GM21786 (cell line): ENCODE results near the gene TMEM184C.

ENCODE experiments used
- ATAC-seq: cut with Tn5 transposase; IDR thresholded peaks from one replicate; pipeline ENCODE4 v1.9.1; 2021; ENCODE audit not compliant: unreplicated experiment

The TMEM184C gene

DNA sequence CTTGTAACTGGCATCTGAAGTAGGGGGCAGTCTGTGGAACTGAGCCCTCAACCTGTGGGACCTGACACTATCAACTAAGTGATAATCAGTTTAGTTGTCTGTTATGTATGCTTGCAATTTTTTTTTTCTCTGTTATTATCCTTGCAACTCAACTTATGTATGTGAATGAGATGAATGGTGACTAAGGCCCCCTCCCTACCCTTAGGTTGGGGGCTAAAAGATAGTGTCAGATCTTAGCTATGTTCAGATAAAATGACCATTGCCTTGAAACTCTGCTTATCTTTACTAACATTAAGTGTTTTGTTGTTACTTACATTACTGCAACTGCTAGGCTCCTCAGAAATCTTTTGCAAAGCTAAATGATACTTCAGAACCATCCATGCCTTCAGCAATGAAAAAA lies 31.5 kb downstream of the TMEM184C start:
- ATAC-seq = no peak

DNA sequence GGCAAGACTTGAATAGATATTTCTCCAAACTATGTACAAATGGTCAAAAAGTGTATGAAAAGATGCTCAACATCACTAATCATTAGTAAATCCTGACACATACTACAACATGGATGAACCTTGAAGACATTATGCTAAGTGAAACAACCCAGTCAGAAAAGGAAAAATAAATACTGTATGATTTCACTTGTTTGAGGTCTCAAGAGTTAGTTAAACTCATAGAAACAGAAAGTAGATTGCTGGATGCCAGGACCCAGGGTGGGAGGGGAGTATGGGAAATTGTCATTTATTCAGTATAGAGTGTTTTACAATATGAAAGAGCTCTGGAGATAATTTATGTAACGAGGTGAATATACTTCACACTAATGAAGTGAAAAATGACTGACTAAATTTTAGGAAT lies 34.4 kb downstream of the TMEM184C start:
- ATAC-seq = peak; percentile 63

DNA sequence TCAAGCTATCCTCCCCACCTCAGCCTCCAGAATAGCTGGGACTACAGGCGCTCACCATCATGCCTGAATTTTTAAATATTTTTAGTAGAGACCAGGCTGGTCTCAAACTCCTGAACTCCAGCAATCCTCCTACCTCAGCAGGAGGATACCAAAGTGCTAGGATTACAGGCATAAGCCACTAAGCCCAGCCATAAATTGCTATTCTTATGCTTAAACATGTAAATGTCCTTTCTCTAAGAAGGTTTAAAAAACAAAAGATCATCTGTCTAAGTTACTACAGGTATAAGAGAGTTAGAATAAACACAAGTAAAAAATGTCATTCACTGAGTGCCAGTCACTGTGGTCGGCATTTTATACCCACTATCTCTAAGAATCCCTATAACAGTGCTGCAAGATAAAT lies 38.4 kb downstream of the TMEM184C start:
- no peak for ATAC-seq

DNA sequence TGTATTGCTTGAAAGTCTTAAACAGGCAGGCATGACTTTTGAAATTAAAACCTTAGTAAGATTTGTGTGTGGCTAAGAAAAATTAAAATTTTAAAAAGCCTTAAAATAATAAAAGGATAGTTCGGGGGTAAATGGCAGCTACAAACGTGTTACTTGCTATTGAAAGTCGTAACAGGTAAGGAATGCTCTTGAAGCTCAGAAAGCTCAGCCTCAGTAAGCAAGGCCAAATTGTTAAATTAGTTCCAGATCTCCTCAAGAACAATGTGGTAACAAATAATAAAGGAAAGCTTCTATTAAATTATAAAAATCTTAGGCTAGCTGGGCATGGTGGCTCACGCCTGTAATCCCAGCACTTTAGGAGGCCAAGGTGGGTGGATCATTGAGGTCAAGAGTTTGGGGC lies 41.3 kb downstream of the TMEM184C start:
- ATAC-seq = no peak

GRCh38 chr4:147674073-147674472 lies 56.9 kb downstream of the TMEM184C start:
- ATAC-seq = no peak

DNA sequence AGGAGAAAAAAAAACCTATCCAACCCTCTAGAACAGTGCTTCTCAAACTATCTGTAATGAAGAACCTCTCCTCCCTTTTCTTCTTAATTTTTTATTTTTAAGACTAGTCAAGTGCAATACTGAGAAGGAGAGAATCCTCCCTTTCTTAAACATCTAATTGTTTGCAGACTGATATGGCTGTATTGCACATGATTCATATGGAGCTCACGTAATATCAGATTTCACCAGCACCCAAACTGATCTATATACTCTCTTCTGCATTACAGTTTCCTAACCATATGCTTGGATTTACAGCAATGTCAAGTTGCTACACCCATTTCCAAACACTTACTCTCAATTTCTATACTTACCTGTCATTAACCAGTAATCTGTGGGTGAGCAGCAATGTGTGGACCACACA lies 57.3 kb downstream of the TMEM184C start:
- no peak for ATAC-seq

DNA sequence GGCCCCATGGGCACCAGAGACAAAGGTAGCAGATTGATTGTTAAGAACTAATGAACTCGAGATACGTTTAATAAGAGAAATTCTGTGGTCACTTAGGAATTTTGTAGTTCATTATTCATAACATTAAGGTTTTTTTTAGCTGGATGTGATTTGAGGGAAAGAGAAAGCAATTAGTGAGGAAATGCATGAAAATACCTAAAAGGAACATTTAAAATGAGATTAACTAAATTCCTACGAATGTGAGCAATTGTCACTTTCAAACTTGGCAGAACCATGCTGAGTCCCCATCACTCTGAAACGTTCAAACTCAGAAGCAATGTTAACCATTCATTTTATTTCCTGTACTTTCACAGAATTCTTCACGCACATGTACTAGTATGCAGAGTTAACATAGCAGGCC lies 60.9 kb downstream of the TMEM184C start:
- ATAC-seq = no peak

GRCh38 chr4:147678796-147679549 lies 61.8 kb downstream of the TMEM184C start:
- no peak for ATAC-seq

DNA sequence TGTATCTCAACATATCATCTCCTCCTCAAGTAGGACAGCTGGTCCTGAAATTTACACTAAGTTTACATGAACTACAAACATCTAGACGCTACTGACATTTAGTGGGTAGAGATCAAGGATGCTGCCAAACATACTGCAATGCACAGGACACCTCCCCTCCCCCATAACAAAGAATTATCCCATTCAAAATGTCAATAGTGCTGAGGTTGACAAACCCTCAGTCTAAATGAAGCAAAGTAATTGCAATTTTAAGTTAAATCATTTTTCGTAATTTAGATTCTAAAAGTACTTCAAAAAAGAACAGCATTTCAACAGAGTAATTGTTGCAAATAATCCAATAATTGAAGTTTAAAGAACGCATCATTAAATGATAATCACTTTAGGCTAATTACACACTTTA lies 65.6 kb downstream of the TMEM184C start:
- no peak for ATAC-seq

DNA sequence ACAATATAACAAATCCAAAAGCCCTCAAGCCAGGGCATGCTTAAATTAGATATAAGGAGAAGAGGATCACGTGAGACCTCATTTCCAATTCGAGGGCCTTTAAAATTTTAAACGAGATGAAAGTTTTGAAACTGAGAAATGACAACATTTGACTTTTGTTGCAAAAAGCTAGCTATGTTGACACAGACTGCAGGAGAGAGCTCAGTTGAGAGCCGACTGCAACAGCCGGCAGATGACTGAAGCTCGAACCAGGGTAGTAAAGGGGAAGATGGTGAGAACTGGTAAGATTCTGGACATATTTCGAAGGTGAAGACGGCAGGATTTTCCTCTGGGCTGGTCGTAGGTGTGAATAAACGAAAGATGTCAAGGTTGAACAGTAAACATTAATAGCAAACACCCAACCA lies 66.0 kb downstream of the TMEM184C start:
- no peak for ATAC-seq

- ATAC-seq = peak; percentile 99
These were observed 66.8 kb downstream of the TMEM184C start, which contains the start of gene PRMT9 for GRCh38 chr4:147683717-147684700. Gene PRMT9 (minus strand): TSS chr4:147684163. CDS start chr4:147683987, 176 bp downstream.

DNA sequence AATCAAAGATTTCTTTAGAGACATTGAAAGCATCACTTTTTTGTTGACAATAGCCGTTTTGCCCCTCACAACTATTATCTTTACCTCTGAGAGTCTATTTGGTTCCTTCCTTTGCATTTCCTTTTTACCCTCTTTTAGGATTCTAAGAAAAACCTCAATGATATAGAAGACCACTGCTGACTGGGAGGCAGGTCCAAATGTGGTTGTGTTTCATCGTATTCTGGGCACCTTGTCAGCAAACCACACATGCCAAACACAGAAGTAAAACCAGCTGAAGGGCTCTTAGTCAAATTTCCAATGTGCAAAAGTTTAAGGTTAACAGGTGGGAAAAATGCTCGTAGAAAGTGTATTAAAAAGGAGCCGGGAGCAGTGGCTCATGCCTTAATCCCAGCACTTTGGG lies 71.9 kb downstream of the TMEM184C start:
- ATAC-seq = no peak

DNA sequence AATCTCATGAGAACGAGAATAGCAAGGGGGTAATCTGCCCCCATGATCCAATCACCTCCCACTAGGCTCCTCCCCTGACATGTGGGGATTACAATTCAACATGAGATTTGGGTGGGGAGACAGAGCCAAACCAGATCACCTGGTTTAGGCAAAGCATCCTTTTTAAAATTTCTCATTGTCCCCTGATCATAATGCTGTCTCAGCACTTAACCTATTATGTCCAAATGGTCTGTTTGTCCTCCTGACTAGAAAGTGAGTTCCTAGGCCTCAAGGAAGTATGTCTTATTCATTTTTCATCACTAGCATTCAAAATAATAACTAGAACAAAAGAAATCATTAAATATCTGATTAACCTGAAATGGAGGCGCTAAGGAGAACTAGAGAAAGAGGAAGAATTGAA lies 74.6 kb downstream of the TMEM184C start:
- ATAC-seq = no peak

DNA sequence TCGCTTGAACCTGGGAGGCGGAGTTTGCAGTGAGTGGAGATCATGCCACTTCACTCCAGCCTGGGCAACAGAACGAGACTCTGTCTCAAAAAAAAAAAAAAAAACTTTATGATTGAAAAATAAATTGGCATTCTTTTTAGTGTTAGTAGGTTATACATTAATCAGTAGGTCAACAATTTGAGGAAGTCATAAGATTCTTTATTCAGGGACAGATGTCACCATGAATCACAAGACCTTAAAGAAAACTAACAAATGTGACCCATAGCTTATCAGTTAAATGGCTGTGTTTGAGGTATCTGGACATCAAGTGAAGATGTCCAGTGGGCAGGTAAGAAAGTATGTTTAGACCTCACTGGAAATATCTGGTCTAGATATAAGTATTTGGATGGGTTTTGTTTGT lies 76.0 kb downstream of the TMEM184C start:
- no peak for ATAC-seq

DNA sequence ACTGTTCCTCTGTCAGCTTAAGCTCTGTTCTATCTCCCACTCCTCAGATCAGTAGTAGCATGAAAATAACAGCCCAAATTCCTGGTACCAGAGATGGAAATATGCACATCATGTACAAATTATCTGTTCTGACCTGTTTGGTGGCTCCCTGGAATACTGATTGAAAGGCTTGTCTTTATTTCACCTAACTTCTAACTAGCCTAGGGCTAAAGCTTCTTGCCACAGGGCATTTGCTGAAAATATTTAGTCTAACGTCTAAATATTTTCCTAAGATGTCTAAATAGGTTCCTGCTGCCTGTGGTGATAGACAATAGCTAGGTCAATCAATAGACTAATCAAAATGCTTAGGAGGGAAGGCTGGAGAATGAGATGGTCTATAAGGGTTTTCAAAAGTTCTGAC lies 79.7 kb downstream of the TMEM184C start:
- ATAC-seq = no peak

DNA sequence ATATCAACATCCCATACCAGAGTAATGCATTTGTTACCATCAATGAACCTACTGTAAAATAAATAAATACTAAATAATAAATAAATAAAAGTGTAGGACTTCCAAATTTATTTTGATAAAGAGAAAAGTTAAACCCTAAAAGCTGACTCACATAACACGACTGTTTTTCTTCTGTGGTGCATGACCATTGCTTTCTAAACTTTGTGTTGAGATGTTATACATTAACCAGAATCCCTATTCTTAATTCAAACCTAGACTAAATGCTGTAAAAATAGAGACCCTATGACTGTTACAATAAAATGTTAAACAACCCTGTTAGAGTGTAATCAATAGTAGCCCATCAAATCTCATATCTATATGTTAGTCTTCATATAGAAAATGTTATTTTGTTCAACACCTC lies 87.6 kb downstream of the TMEM184C start:
- no peak for ATAC-seq

DNA sequence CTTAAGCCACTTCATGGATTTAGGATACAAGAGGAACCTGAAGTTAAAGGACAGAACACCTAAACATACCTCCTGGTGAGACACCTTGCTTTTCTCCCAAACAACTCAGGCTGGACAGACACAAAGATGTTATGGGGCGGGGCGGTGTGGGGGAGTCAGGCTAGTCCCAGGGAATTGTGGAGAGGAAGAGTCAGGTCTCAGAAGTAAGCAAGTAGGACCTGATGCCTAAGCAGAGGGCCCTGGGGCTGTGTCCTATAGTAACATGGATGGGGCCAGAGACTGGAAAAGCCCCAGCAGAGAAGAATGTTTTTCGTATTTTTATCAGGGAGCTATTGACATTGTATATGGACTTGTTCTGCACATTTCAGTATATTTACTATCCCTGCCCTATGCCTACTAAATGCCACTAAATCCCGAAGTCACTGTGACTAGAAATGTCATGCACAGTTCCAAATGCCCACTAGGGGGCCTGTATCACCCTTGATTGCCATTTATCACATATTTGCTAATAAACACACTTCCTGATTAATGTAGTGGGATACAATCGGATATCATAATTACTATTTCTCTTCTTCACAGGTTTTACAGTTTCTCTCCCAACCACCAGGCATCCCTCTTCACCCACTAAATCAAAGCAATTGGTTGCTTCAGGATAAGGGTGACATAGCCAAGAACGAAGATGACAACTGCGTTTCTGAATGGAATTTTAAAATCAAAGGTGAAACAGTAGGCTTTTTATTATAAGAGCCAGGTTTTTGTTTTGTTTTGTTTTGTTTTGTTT lies 90.9 kb downstream of the TMEM184C start:
- ATAC-seq = peak; percentile 66

DNA sequence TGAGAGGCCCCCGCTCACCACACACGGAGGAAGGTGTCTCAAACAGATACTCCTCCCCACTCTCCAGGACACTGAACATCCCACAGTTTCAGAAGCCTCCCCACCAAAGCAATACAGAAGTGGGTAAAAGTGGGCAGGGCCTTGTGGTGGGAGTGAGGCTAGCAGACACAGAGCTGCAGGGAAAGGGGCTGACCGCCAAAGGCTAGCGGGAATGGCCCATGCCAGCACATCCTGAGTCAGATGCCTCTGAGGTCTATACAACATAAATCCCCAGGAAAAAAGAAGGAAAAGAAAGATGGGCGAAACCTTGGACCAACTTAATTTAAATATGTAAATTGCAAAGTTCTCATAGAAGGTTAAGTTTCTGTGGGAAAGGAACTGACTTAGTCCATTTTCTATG lies 92.8 kb downstream of the TMEM184C start:
- ATAC-seq = no peak

GRCh38 chr4:147714575-147715401 lies 97.6 kb downstream of the TMEM184C start:
- ATAC-seq = no peak

DNA sequence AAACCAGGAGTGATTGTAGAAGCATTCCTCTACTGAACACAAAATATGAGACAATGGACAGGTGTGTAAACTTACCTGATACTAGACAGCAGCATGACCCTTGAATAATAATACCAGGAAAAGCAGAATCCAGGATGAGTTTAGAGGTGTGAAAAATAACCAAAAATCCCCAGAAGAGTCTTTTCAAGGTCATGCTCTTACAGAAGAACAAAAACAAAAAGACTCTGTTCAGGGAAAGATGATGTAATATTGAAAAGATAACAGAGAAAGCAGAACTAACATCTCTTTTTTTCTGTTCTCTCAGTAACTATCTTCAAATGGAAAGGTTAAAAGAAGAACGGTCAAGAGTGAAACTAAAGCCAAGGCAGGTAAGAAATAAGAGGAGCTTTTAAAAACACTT lies 100.7 kb downstream of the TMEM184C start:
- peak; percentile 96 for ATAC-seq
